GM12892 (cell line): ENCODE results near the gene LAMA2.

Experiments
- POLR2A ChIP-seq: IDR thresholded peaks from 2 replicates; pipeline ENCODE4 v1.6.1; 2011; ENCODE audit warnings: low read depth, low read length, control low read depth
- POLR2AphosphoS5 ChIP-seq: IDR thresholded peaks from 2 replicates; pipeline ENCODE4 v1.6.1; 2011; ENCODE audit warnings: low read depth, low read length, control low read depth

GRCh38 chr6:129084406-129084805 is 201.5 kb downstream of the LAMA2 start:
- TF ChIP-seq POLR2A (no peak), POLR2AphosphoS5 (no peak)
